Ishikawa (cell line): ENCODE data around the gene PRPF18.

Experiments used
- CEBPB ChIP-seq: IDR thresholded peaks from 2 replicates; pipeline ENCODE4 v1.6.1; 2012
- CREB1 ChIP-seq: IDR thresholded peaks from 2 replicates; pipeline ENCODE4 v1.6.1; 2012; ENCODE audit warnings: low read depth
- EGR1 ChIP-seq: IDR thresholded peaks from 2 replicates; pipeline ENCODE4 v1.6.1; 2012
- EP300 ChIP-seq: IDR thresholded peaks from 2 replicates; pipeline ENCODE4 v1.6.1; 2012; ENCODE audit warnings: borderline replicate concordance
- MAX ChIP-seq: IDR thresholded peaks from 2 replicates; pipeline ENCODE4 v1.6.1; 2012
- NFIC ChIP-seq: IDR thresholded peaks from 2 replicates; pipeline ENCODE4 v1.6.1; 2012
- RAD21 ChIP-seq: IDR thresholded peaks from 2 replicates; pipeline ENCODE4 v1.6.1; 2012; ENCODE audit warnings: low read depth
- REST ChIP-seq: IDR thresholded peaks from 2 replicates; pipeline ENCODE4 v1.6.1; 2012; ENCODE audit warnings: low read depth, mild to moderate bottlenecking
- TAF1 ChIP-seq: IDR thresholded peaks from 2 replicates; pipeline ENCODE4 v1.6.1; 2012; ENCODE audit warnings: low read depth, mild to moderate bottlenecking
- TEAD4 ChIP-seq: IDR thresholded peaks from 2 replicates; pipeline ENCODE4 v1.6.1; 2012
- YY1 ChIP-seq: IDR thresholded peaks from 2 replicates; pipeline ENCODE4 v1.6.1; 2012; ENCODE audit warnings: low read depth
- ZBTB7A ChIP-seq: IDR thresholded peaks from 2 replicates; pipeline ENCODE4 v1.6.1; 2012; ENCODE audit warnings: low read depth

- TF ChIP-seq MAX (no peak), NFIC (no peak), RAD21 (no peak), REST (no peak), EGR1 (no peak), TEAD4 (no peak), TAF1 (no peak), CEBPB (no peak), EP300 (no peak), YY1 (no peak), CREB1 (no peak), ZBTB7A (no peak)
These were observed 626 bp downstream of the PRPF18 start for GRCh38 chr10:13587391-13587790.
